Measurements from ENCODE around the gene DMRTC2. TPM values are rescaled to one million over a fixed set of nuclear protein-coding genes. Genes with fewer than 3 reads are reported as not detected.

Gene DMRTC2
- total RNA-seq, 1 donor from 2014 or later: not detected

DNA sequence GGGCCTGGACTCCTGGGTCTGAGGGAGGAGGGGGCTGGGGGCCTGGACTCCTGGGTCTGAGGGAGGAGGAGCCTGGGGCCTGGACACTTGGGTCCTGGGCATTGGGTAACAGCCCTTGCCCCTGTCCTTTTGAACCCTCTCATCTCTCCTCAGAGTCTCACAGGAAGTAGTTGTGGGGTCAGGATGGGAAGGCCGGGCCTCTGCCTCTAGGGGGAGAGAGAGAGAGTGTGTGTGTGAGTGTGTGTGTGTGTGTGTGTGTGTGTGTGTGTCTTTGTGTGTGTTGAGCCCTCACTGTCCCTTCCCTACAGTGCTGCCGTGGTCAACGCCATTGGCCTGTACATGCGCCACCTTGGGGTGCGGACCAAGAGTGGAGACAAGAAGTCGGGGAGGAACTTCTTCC is 49.1 kb downstream of the DMRTC2 start:
- DNase-seq (ENCODE audit: low spot score in 2 of 2, unreplicated experiment in 2 of 2): no peak
- Mint-ChIP-seq H3K4me3 (no peak overlapping the region), H3K27me3 (ENCODE audit: low read depth) (no peaks in the 10 kb centered on the region), H3K4me1 (no peaks in the 10 kb centered on the region), H3K36me3 (peaks cover 9% of the 10 kb centered on the region), H3K27ac (no peak overlapping the region), H3K9me3 (no peaks in the 10 kb centered on the region)
- TF ChIP-seq, protein P1, sequence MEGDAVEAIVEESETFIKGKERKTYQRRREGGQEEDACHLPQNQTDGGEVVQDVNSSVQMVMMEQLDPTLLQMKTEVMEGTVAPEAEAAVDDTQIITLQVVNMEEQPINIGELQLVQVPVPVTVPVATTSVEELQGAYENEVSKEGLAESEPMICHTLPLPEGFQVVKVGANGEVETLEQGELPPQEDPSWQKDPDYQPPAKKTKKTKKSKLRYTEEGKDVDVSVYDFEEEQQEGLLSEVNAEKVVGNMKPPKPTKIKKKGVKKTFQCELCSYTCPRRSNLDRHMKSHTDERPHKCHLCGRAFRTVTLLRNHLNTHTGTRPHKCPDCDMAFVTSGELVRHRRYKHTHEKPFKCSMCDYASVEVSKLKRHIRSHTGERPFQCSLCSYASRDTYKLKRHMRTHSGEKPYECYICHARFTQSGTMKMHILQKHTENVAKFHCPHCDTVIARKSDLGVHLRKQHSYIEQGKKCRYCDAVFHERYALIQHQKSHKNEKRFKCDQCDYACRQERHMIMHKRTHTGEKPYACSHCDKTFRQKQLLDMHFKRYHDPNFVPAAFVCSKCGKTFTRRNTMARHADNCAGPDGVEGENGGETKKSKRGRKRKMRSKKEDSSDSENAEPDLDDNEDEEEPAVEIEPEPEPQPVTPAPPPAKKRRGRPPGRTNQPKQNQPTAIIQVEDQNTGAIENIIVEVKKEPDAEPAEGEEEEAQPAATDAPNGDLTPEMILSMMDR (IDR thresholded peaks at IDR 0.05; ENCODE audit: unreplicated experiment): no peak

GRCh38 chr19:41894350-41894749 is 49.5 kb downstream of the DMRTC2 start:
- Mint-ChIP-seq H3K4me1 (no peaks in the 10 kb centered on the region), H3K9me3 (no peaks in the 10 kb centered on the region), H3K27ac (no peak overlapping the region), H3K4me3 (no peak overlapping the region), H3K27me3 (ENCODE audit: low read depth) (no peaks in the 10 kb centered on the region), H3K36me3 (peaks cover 13% of the 10 kb centered on the region)
- TF ChIP-seq, protein P1 (IDR thresholded peaks at IDR 0.05; ENCODE audit: unreplicated experiment): no peak
- no peak for DNase-seq (ENCODE audit: low spot score in 2 of 2, unreplicated experiment in 2 of 2)

DNA sequence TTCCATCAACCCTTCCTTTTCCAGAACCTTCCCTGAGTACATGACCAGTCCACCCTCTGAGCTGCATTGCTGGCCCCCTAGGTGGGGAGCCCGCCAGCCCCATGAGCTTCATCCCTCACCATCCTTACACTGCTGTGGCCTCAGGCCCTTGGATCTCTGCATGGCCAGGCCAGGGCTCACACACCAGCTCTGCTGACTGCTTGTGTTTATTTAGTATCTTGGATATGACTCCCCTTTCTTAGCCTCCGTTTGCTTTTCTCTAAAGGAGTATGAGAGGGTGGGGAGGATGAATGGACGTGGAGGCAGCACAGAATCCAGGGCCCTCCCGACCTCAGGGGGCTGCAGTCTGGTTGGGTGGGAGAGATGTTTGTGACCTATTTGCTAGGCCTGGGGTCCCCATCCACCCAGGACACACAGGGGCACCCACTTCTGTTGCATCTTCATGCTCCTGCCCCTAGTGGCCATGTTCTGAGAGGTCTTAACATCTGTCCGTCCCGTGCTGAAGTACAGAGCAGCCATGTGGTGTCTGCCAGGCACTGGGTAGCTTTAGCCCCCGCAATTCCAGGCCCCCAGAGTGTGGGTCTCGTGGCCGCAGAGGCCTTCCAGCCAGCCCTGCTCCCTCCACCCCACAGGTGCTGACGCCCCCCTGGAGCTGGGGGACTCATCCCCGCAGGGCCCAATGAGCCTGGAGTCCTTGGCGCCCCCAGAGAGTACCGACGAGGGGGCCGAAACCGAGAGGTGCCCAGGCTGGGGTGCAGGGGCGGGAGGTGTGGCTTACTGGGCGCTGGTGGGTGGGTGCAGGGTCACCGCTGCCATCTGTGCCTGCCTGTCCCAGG is 51.1 kb downstream of the DMRTC2 start:
- Mint-ChIP-seq H3K4me3 (no peak overlapping the region), H3K27me3 (ENCODE audit: low read depth) (no peaks in the 10 kb centered on the region), H3K9me3 (no peaks in the 10 kb centered on the region), H3K27ac (no peak overlapping the region), H3K4me1 (no peaks in the 10 kb centered on the region), H3K36me3 (peaks cover 7% of the 10 kb centered on the region)
- no peak for DNase-seq (ENCODE audit: low spot score in 2 of 2, unreplicated experiment in 2 of 2)
- TF ChIP-seq, protein P1 (IDR thresholded peaks at IDR 0.05; ENCODE audit: unreplicated experiment): peak; percentile 27

GRCh38 chr19:41896581-41896942 is 51.7 kb downstream of the DMRTC2 start:
- Mint-ChIP-seq H3K27ac (no peak overlapping the region), H3K4me3 (no peak overlapping the region), H3K36me3 (peaks cover 7% of the 10 kb centered on the region), H3K4me1 (no peaks in the 10 kb centered on the region), H3K9me3 (no peaks in the 10 kb centered on the region), H3K27me3 (ENCODE audit: low read depth) (no peaks in the 10 kb centered on the region)
- TF ChIP-seq, protein P1 (IDR thresholded peaks at IDR 0.05; ENCODE audit: unreplicated experiment): no peak
- DNase-seq (ENCODE audit: low spot score in 2 of 2, unreplicated experiment in 2 of 2): no peak

GRCh38 chr19:41897181-41897580 is 52.3 kb downstream of the DMRTC2 start:
- no peaks in the 10 kb centered on the region for H3K27me3 Mint-ChIP-seq (ENCODE audit: low read depth)
- H3K27ac Mint-ChIP-seq: no peak overlapping the region
- H3K36me3 Mint-ChIP-seq: peaks cover 11% of the 10 kb centered on the region
- H3K4me3 Mint-ChIP-seq: no peak overlapping the region
- H3K9me3 Mint-ChIP-seq: no peaks in the 10 kb centered on the region
- H3K4me1 Mint-ChIP-seq: no peaks in the 10 kb centered on the region
- DNase-seq (ENCODE audit: low spot score in 2 of 2, unreplicated experiment in 2 of 2): no peak
- TF ChIP-seq, protein P1 (IDR thresholded peaks at IDR 0.05; ENCODE audit: unreplicated experiment): no peak

Measured in mesothelial cell of epicardium (in vitro differentiated cells).